K562 (cell line): ENCODE measurements around the gene AGFG1. TPM values are rescaled to one million over a fixed set of nuclear protein-coding genes. Genes with fewer than 3 reads are reported as not detected.

Experiments used
- ATAC-seq: fragments of 200-7000 bp; cut with Tn5 transposase; 3 replicates; pipeline ENCODE4 v1.9.1; 2020; ENCODE audit warnings: moderate library complexity
- BruUV-seq: library from RNA; stranded (reverse); fragments of 400-500 nt; replicated peaks from 2 replicates; lab custom pipeline; 2021; lab: Mats Ljungman, UMichigan
- CTCF ChIA-PET: fragments of 300-600 bp; formaldehyde crosslinking; extraction: SDS; loops from one replicate; lab custom pipeline; 2021; ENCODE audit warnings: low intra/inter-chr PET ratio; lab: Yijun Ruan, JAX
- POLR2A ChIA-PET: fragments of 300-600, 350-650 bp; sonication (Branson Sonifier 250); formaldehyde crosslinking; extraction: SDS; loops from one replicate; lab custom pipeline; 2021; ENCODE audit warnings: antibody characterized with exemption, inconsistent platforms; lab: Yijun Ruan, JAX
- DNase-seq, 4 experiments: peaks; one replicate each; pipeline versions ENCODE4 v3.0.0 to v3.0.0-alpha.2; 2011 to 2018; ENCODE audit warnings: low spot score in 3 of 4, mixed read lengths in 3 of 4; ENCODE audit errors: extremely low read depth in 1 of 4
- FAIRE-seq: peaks from 2 replicates; lab custom pipeline; 2011; peaks lifted over from hg19 to GRCh38; lab: Jason Lieb, UNC
- H2AFZ ChIP-seq: 2 replicates; pipeline ENCODE4 v1.6.0; 2011; ENCODE audit warnings: low read depth, low read length, control low read depth, inconsistent platforms
- H3K27ac ChIP-seq: fragments of 200-600 bp; 3 replicates; pipeline ENCODE4 v1.8.0; 2011; ENCODE audit warnings: low read depth, mild to moderate bottlenecking, control low read depth, inconsistent platforms, low read length, moderate library complexity, mixed read lengths; ENCODE audit errors: extremely low read depth
- H3K27me3 ChIP-seq, 2 experiments: fragments of 300-600 bp in 1 of 2; 2 replicates in 1 of 2; 3 replicates in 1 of 2; pipeline versions ENCODE4 v1.6.0 to v1.8.0; 2011; ENCODE audit warnings: inconsistent platforms in 2 of 2, low read length in 2 of 2, mild to moderate bottlenecking in 1 of 2, mixed read lengths in 1 of 2, moderate library complexity in 1 of 2; ENCODE audit not compliant: control insufficient read depth in 2 of 2, insufficient read depth in 2 of 2
- H3K36me3 ChIP-seq: fragments of 300-600 bp; 3 replicates; pipeline ENCODE4 v1.8.0; 2011; ENCODE audit warnings: mild to moderate bottlenecking, low read length, inconsistent platforms; ENCODE audit not compliant: control insufficient read depth, insufficient read depth
- H3K4me1 ChIP-seq, 2 experiments: fragments of 200-600 bp in 1 of 2; replicated peaks in 1 of 2; 2 replicates in 1 of 2; 3 replicates in 1 of 2; pipeline versions ENCODE4 v1.5.1 to v1.8.0; 2011; ENCODE audit warnings: inconsistent platforms in 2 of 2, low read length in 2 of 2, mild to moderate bottlenecking in 1 of 2, mixed read lengths in 1 of 2, moderate library complexity in 1 of 2; ENCODE audit not compliant: control insufficient read depth in 2 of 2, insufficient read depth in 2 of 2
- H3K4me2 ChIP-seq: 2 replicates; pipeline ENCODE4 v1.6.1; 2011; ENCODE audit warnings: low read length, control low read depth, inconsistent platforms, mixed read lengths; ENCODE audit not compliant: insufficient read depth
- H3K4me3 ChIP-seq: fragments of 200-600 bp; sonication (generic), shearing (Covaris generic); 2 replicates; pipeline ENCODE4 v1.5.1; 2016; ENCODE audit warnings: control low read depth, inconsistent platforms
- H3K79me2 ChIP-seq: fragments of 200-600 bp; 3 replicates; pipeline ENCODE4 v1.8.0; 2011; ENCODE audit warnings: low read length, inconsistent platforms; ENCODE audit not compliant: control insufficient read depth, insufficient read depth
- H3K9ac ChIP-seq, 2 experiments: 2 replicates each; pipeline versions ENCODE4 v1.6.0 to v1.6.1; 2011; ENCODE audit warnings: low read depth in 2 of 2, low read length in 2 of 2, control low read depth in 1 of 2, inconsistent platforms in 1 of 2, mild to moderate bottlenecking in 1 of 2, mixed read lengths in 1 of 2; ENCODE audit not compliant: insufficient read depth in 1 of 2
- H3K9me1 ChIP-seq: one replicate; pipeline ENCODE4 v1.6.0; 2011; ENCODE audit warnings: inconsistent platforms, mild to moderate bottlenecking, low read length, moderate library complexity; ENCODE audit not compliant: control insufficient read depth, insufficient read depth
- H3K9me3 ChIP-seq: replicated peaks from 2 replicates; pipeline ENCODE4 v1.5.1; 2011; ENCODE audit warnings: low read depth, low read length, inconsistent platforms; ENCODE audit not compliant: control insufficient read depth, insufficient read depth
- H4K20me1 ChIP-seq: replicated peaks from 2 replicates; pipeline ENCODE4 v1.6.1; 2011; ENCODE audit warnings: low read length, inconsistent platforms, mixed read lengths; ENCODE audit not compliant: control insufficient read depth, insufficient read depth
- BHLHE40 ChIP-seq: IDR thresholded peaks from 2 replicates; pipeline ENCODE4 v1.6.1; 2011; ENCODE audit warnings: low read length, improper control_type of control experiment
- ETV6 ChIP-seq, 3 experiments: fragments of 150-350 bp in 1 of 3; sonication (generic) in 1 of 3; formaldehyde crosslinking in 1 of 3; IDR thresholded peaks; 2 replicates each; pipeline versions ENCODE4 v1.6.1 to v1.8.0; 2014 to 2022; ENCODE audit warnings: borderline replicate concordance in 2 of 3, low read depth in 2 of 3, antibody characterized with exemption in 1 of 3, low read length in 1 of 3, mild to moderate bottlenecking in 1 of 3, missing genetic modification reagents in 1 of 3
- FOXP4 ChIP-seq: sonication (generic); formaldehyde crosslinking; IDR thresholded peaks from 2 replicates; pipeline ENCODE4 v1.8.0; 2022; ENCODE audit warnings: mild to moderate bottlenecking, missing genetic modification reagents, borderline replicate concordance
- IFI16 ChIP-seq: fragments of 250-450 bp; sonication (Bioruptor Pico); IDR thresholded peaks from 2 replicates; pipeline ENCODE4 v2.1.2; 2022; ENCODE audit warnings: mild to moderate bottlenecking, inconsistent platforms
- ILK ChIP-seq: fragments of 450-650 bp; IDR thresholded peaks from 2 replicates; pipeline ENCODE4 v1.6.1; 2016; ENCODE audit warnings: missing genetic modification characterization, low read depth, mild to moderate bottlenecking, missing compliant biosample characterization, moderate library complexity, borderline replicate concordance
- POLR3G ChIP-seq: IDR thresholded peaks from 2 replicates; pipeline ENCODE4 v1.6.1; 2011; ENCODE audit not compliant: insufficient read length, insufficient replicate concordance; ENCODE audit errors: extremely low read depth
- RBM15 ChIP-seq: fragments of 200-400 bp; formaldehyde crosslinking; IDR thresholded peaks from 2 replicates; pipeline ENCODE4 v1.6.1; 2018; ENCODE audit warnings: mild to moderate bottlenecking, low read length, moderate library complexity; ENCODE audit not compliant: insufficient read depth
- SREBF1 ChIP-seq: fragments of 150-350 bp; IDR thresholded peaks from 2 replicates; pipeline ENCODE4 v1.6.1; 2014; ENCODE audit warnings: antibody characterized with exemption, low read depth, low read length, borderline replicate concordance
- SUPT5H ChIP-seq: fragments of 450-650 bp; IDR thresholded peaks from 2 replicates; pipeline ENCODE4 v1.6.1; 2016
- ZNF143 ChIP-seq: sonication (generic); formaldehyde crosslinking; IDR thresholded peaks from 2 replicates; pipeline ENCODE4 v1.9.0; 2022; ENCODE audit warnings: mild to moderate bottlenecking, missing genetic modification reagents
- ZNF174 ChIP-seq: fragments of 250-450 bp; sonication (Bioruptor Pico); IDR thresholded peaks from 2 replicates; pipeline ENCODE4 v1.4.0; 2020; ENCODE audit warnings: mild to moderate bottlenecking
- ZNF830 ChIP-seq: fragments of 250-450 bp; sonication (Bioruptor Pico); IDR thresholded peaks from 2 replicates; pipeline ENCODE4 v1.5.0; 2021; ENCODE audit warnings: mild to moderate bottlenecking
- whole genome bisulfite sequencing: fragments of 100-300 bp; shearing (Covaris generic); methylation state at CpG from one replicate; pipeline ENCODE4 v1.1.6; 2016; ENCODE audit warnings: low coverage, mixed read lengths; ENCODE audit not compliant: insufficient coverage; ENCODE audit errors: missing lambda C conversion rate; 5-methylcytosine and 5-hydroxymethylcytosine counted together
- in situ Hi-C: fragments of 300-500 bp; cut with MboI; formaldehyde crosslinking; loops from 4 replicates; pipeline ENCODE4 v1.15.0; 2018; ENCODE audit warnings: inconsistent platforms, mixed read lengths
- intact Hi-C: fragments of 100-400 bp; cut with micrococcal nuclease; formaldehyde crosslinking; loops from 2 replicates; pipeline ENCODE4 v1.14.2; 2022
- polyA plus RNA-seq, 8 experiments: library from polyadenylated mRNA; depleted of rRNA in 4 of 8; stranded (reverse) in 5 of 8; unstranded in 3 of 8; fragments of >200 nt; fragmentation: Nextera tagmentation in 2 of 8; fragmentation: Illumina TruSeq in 1 of 8; extraction: Ambion mirVana in 2 of 8; extraction: Trizol in 1 of 8; gene quantifications; 2 replicates each; pipeline versions ENCODE4 v1.2.1 to v1.2.3, GENCODE V29; 2011 to 2014; ENCODE audit warnings: inconsistent platforms in 1 of 8, missing spikeins in 1 of 8
- total RNA-seq, 7 experiments: library from RNA; depleted of rRNA in 6 of 7; stranded (reverse); fragments of >200 nt in 6 of 7; fragmentation: Illumina TruSeq in 2 of 7; extraction: Trizol in 2 of 7; gene quantifications; 2 replicates each; pipeline versions ENCODE4 v1.2.1 to v1.2.3, GENCODE V29; 2011 to 2021; ENCODE audit warnings: low replicate concordance in 1 of 7
- TF ChIP-seq, protein P1 (sequence below): sonication (generic); formaldehyde crosslinking; IDR thresholded peaks from 2 replicates; pipeline ENCODE4 v1.8.1; 2022; ENCODE audit warnings: missing genetic modification reagents

Gene AGFG1
- total and polyA plus RNA-seq, 9 of the 15 experiments (the other 6 are each of a cell fraction or from before 2014, with no cell fraction given) = 11.2 to 97.5 (median 36.0) TPM

DNA sequence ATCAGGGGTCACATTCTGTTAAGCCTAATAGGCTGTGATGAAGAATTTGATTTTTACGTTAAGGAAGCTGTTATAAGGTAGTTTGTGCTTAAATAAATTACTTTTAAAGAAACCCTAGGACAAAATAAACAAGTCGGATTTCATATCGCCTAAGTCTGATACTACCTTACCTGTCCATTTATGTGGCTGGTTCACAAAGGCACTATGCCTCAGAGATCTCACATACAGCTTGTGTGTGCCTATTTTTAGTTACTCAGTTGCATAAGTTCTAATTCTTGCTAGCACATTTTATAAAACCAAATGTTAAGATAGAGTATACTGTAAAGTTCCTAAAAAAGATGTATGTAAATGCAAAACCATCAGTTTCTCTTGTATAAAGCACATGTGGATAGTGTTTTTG lies 40.0 kb downstream of the AGFG1 start:
- peaks cover 99% of the 10 kb centered on the region for H3K79me2 ChIP-seq
- 64% methylated on average over 3 of the region's 3 CpGs for WGBS
- ChIA-PET CTCF (no interaction called here), POLR2A (no interaction called here)
- FAIRE-seq (peak; percentile 11), ATAC-seq (no peak), DNase-seq (no peak)
- no peak for TF ChIP-seq IFI16
- peaks cover 3% of the 10 kb centered on the region; the same call in 1 of the 3 replicates for H3K36me3 ChIP-seq
- intact Hi-C loops = loop anchor here (5.0 kb wide), 1 partner anchor 40 kb away; the partner anchor contains the start of gene AGFG1
- no peaks in the 10 kb centered on the region for H3K9me3 ChIP-seq
- no peak overlapping the region for H3K27ac ChIP-seq
- H3K4me1 ChIP-seq = peaks cover 0 to 23% of the 10 kb centered on the region in 2 experiments; a peak in 2 of 5 replicates
- no peaks in the 10 kb centered on the region for H3K27me3 ChIP-seq
- peaks cover 20% of the 10 kb centered on the region; the same call in 1 of the 2 replicates for H4K20me1 ChIP-seq
- no peak overlapping the region for H3K9ac ChIP-seq
- H2AFZ ChIP-seq = no peak overlapping the region
- H3K4me3 ChIP-seq = no peak overlapping the region
- no peak overlapping the region for H3K4me2 ChIP-seq
- in situ Hi-C loops = no loop called here
- no TSS peak for BruUV-seq
- H3K9me1 ChIP-seq = no peaks in the 10 kb centered on the region

GRCh38 chr2:227513113-227513512 lies 41.2 kb downstream of the AGFG1 start:
- no peak overlapping the region; a peak in 1 of 4 replicates for H3K9ac ChIP-seq
- peaks cover 20% of the 10 kb centered on the region; the same call in 1 of the 2 replicates for H4K20me1 ChIP-seq
- DNase-seq = peak in 2 of 4 experiments; percentile 23 to 30
- in situ Hi-C loops (no loop called here), intact Hi-C loops (loop anchor here (5.0 kb wide), 1 partner anchor 41 kb away; the partner anchor contains the start of gene AGFG1)
- 0 out of 3 replicates have a peak, but pooled peaks have one; percentile 18 for ATAC-seq
- H3K27ac ChIP-seq = no peak overlapping the region
- ChIA-PET POLR2A (no interaction called here), CTCF (no interaction called here)
- peaks cover 99% of the 10 kb centered on the region for H3K79me2 ChIP-seq
- peaks cover 0 to 23% of the 10 kb centered on the region in 2 experiments; a peak in 3 of 5 replicates for H3K4me1 ChIP-seq
- no peak overlapping the region for H3K4me2 ChIP-seq
- no peak overlapping the region for H2AFZ ChIP-seq
- WGBS = 83% methylated on average over 1 of the region's 1 CpG
- no peak for FAIRE-seq
- no peak overlapping the region for H3K4me3 ChIP-seq
- peaks cover 3% of the 10 kb centered on the region; the same call in 1 of the 3 replicates for H3K36me3 ChIP-seq
- no peaks in the 10 kb centered on the region for H3K9me1 ChIP-seq
- BruUV-seq = no TSS peak
- H3K27me3 ChIP-seq = no peaks in the 10 kb centered on the region
- H3K9me3 ChIP-seq = no peaks in the 10 kb centered on the region
- TF ChIP-seq POLR3G = no peak
- TF ChIP-seq BHLHE40 = no peak
- TF ChIP-seq, protein P1, sequence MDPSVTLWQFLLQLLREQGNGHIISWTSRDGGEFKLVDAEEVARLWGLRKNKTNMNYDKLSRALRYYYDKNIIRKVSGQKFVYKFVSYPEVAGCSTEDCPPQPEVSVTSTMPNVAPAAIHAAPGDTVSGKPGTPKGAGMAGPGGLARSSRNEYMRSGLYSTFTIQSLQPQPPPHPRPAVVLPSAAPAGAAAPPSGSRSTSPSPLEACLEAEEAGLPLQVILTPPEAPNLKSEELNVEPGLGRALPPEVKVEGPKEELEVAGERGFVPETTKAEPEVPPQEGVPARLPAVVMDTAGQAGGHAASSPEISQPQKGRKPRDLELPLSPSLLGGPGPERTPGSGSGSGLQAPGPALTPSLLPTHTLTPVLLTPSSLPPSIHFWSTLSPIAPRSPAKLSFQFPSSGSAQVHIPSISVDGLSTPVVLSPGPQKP (CRISPR knock-in tag) = no peak
- TF ChIP-seq ETV6 (IDR thresholded peaks at IDR 0.05; ENCODE audit: borderline replicate concordance in 1 of 2, low read depth in 2 of 2, low read length in 1 of 2) = no peak
- TF ChIP-seq ETV6 (CRISPR knock-in tag; IDR thresholded peaks at IDR 0.05; ENCODE audit: borderline replicate concordance) = no peak
- TF ChIP-seq FOXP4 = no peak
- no peak for TF ChIP-seq ZNF830 (CRISPR knock-in tag)
- TF ChIP-seq ILK (tag) = no peak
- no peak for TF ChIP-seq ZNF143 (CRISPR knock-in tag)
- no peak for TF ChIP-seq ZNF174 (CRISPR knock-in tag)
- TF ChIP-seq SUPT5H = no peak
- TF ChIP-seq SREBF1 = no peak
- TF ChIP-seq RBM15 = no peak
